Smooth muscle cell (in vitro differentiated cells): ENCODE measurements around the gene BACH1. TPM values are rescaled to one million over a fixed set of nuclear protein-coding genes. Genes with fewer than 3 reads are reported as not detected.
"Not testable (repeated sequence)": the region's sequence is repeated elsewhere in the genome, so short reads cannot be mapped to it uniquely, and the experiment has no call there.

ENCODE experiments used
- DNase-seq: peaks from one replicate; lab custom pipeline; 2025; ENCODE audit not compliant: unreplicated experiment; lab: John Stamatoyannopoulos, UW
- H2AFZ ChIP-seq: fragments of 200-600 bp; sonication (generic); 2 replicates; pipeline ENCODE4 v1.6.0; 2016; ENCODE audit warnings: antibody characterized with exemption, low read depth, mild to moderate bottlenecking
- H3F3A ChIP-seq: fragments of 200-600 bp; sonication (generic); 2 replicates; pipeline ENCODE4 v1.6.0; 2017; ENCODE audit warnings: antibody characterized with exemption, low read depth
- H3K27ac ChIP-seq: fragments of 200-600 bp; sonication (generic); 2 replicates; pipeline ENCODE4 v1.5.1; 2016; ENCODE audit warnings: low read depth, mild to moderate bottlenecking
- H3K27me3 ChIP-seq: fragments of 200-600 bp; sonication (generic); 2 replicates; pipeline ENCODE4 v1.6.1; 2016; ENCODE audit warnings: low read depth, mild to moderate bottlenecking
- H3K36me3 ChIP-seq: fragments of 200-600 bp; sonication (generic); 2 replicates; pipeline ENCODE4 v1.5.1; 2016; ENCODE audit warnings: low read depth
- H3K4me1 ChIP-seq: fragments of 200-600 bp; sonication (generic); 2 replicates; pipeline ENCODE4 v1.5.1; 2016; ENCODE audit warnings: low read depth
- H3K4me2 ChIP-seq: fragments of 200-600 bp; sonication (generic); 2 replicates; pipeline ENCODE4 v1.6.0; 2016; ENCODE audit warnings: mild to moderate bottlenecking
- H3K4me3 ChIP-seq: fragments of 200-600 bp; sonication (generic); 2 replicates; pipeline ENCODE4 v1.5.1; 2016; ENCODE audit warnings: mild to moderate bottlenecking
- H3K79me2 ChIP-seq: fragments of 200-600 bp; sonication (generic); 2 replicates; pipeline ENCODE4 v1.6.0; 2016; ENCODE audit warnings: low read depth, mild to moderate bottlenecking
- H3K9ac ChIP-seq: fragments of 200-600 bp; sonication (generic); 2 replicates; pipeline ENCODE4 v1.6.0; 2016; ENCODE audit warnings: low read depth
- H3K9me3 ChIP-seq: fragments of 200-600 bp; sonication (generic); replicated peaks from 2 replicates; pipeline ENCODE4 v1.5.1; 2016; ENCODE audit warnings: low read depth
- H4K20me1 ChIP-seq: fragments of 200-600 bp; sonication (generic); 2 replicates; pipeline ENCODE4 v1.6.0; 2016; ENCODE audit warnings: low read depth
- CTCF ChIP-seq: fragments of 200-600 bp; sonication (generic); IDR thresholded peaks from 2 replicates; pipeline ENCODE4 v1.5.1; 2017; ENCODE audit warnings: borderline replicate concordance, mild to moderate bottlenecking, antibody characterized with exemption; ENCODE audit not compliant: insufficient read depth, poor library complexity, severe bottlenecking
- WGBS: methylation state at CpG from one replicate; pipeline ENCODE4 v1.1.7; 2016; ENCODE audit warnings: low lambda C conversion rate; 5-methylcytosine and 5-hydroxymethylcytosine counted together
- polyA plus RNA-seq: library from polyadenylated mRNA; unstranded; fragments of >200 nt; fragmentation: Nextera tagmentation; extraction: Ambion mirVana; gene quantifications from 2 replicates; pipeline ENCODE4 v1.2.1, GENCODE V29; 2016
- total RNA-seq: library from RNA; depleted of rRNA; stranded (reverse); fragments of >200 nt; gene quantifications from 2 replicates; pipeline ENCODE4 v1.2.3, GENCODE V29; 2014

BACH1 gene
- total and polyA plus RNA-seq, 2 experiments from 2014 or later, result 29.5 to 103 TPM

- Histone ChIP-seq H3K4me2 (no peak overlapping the region), H4K20me1 (no peaks in the 10 kb centered on the region), H3K9me3 (no peaks in the 10 kb centered on the region), H2AFZ (no peak overlapping the region), H3K9ac (no peak overlapping the region), H3K79me2 (no peaks in the 10 kb centered on the region), H3K4me3 (no peak overlapping the region), H3K36me3 (no peaks in the 10 kb centered on the region), H3F3A (no peaks in the 10 kb centered on the region), H3K4me1 (no peaks in the 10 kb centered on the region), H3K27me3 (no peaks in the 10 kb centered on the region), H3K27ac (no peak overlapping the region)
- no peak for DNase-seq
- no peak for TF ChIP-seq CTCF
Measured at GRCh38 chr21:29277442-29277841, 21.3 kb upstream of the BACH1 start.

- Histone ChIP-seq H3K4me3 (no peak overlapping the region), H3K27ac (no peak overlapping the region), H4K20me1 (no peaks in the 10 kb centered on the region), H3K4me2 (no peak overlapping the region), H3K4me1 (no peaks in the 10 kb centered on the region), H2AFZ (no peak overlapping the region), H3K79me2 (no peaks in the 10 kb centered on the region), H3K9ac (no peak overlapping the region), H3K27me3 (no peaks in the 10 kb centered on the region), H3F3A (no peaks in the 10 kb centered on the region), H3K9me3 (no peaks in the 10 kb centered on the region), H3K36me3 (no peaks in the 10 kb centered on the region)
- TF ChIP-seq CTCF, result no peak
- no peak for DNase-seq
Measured at GRCh38 chr21:29279558-29279957, 19.2 kb upstream of the BACH1 start.

- H3K4me2 ChIP-seq, H2AFZ ChIP-seq, DNase-seq, H4K20me1 ChIP-seq, H3K27ac ChIP-seq, H3K4me1 ChIP-seq, H3K9ac ChIP-seq, H3K79me2 ChIP-seq, H3K27me3 ChIP-seq, H3K9me3 ChIP-seq, H3K4me3 ChIP-seq, H3K36me3 ChIP-seq, H3F3A ChIP-seq: not testable (repeated sequence)
- 86% methylated on average over 3 of the region's 3 CpGs for WGBS
Measured at GRCh38 chr21:29281801-29282200, 16.9 kb upstream of the BACH1 start.

- Histone ChIP-seq H4K20me1 (no peaks in the 10 kb centered on the region), H3K4me2 (no peak overlapping the region), H3K4me1 (no peaks in the 10 kb centered on the region), H2AFZ (no peak overlapping the region), H3K36me3 (no peaks in the 10 kb centered on the region), H3K9me3 (no peaks in the 10 kb centered on the region), H3K4me3 (no peak overlapping the region), H3K79me2 (no peaks in the 10 kb centered on the region), H3K27me3 (no peaks in the 10 kb centered on the region), H3K9ac (no peak overlapping the region), H3K27ac (no peak overlapping the region), H3F3A (no peaks in the 10 kb centered on the region)
- DNase-seq, result no peak
- WGBS, result 62% methylated on average over 1 of the region's 1 CpG
- no peak for TF ChIP-seq CTCF
Measured at GRCh38 chr21:29287383-29287782, 11.3 kb upstream of the BACH1 start.
